ENCODE results near the gene ZNF385C.

Gene ZNF385C

DNA sequence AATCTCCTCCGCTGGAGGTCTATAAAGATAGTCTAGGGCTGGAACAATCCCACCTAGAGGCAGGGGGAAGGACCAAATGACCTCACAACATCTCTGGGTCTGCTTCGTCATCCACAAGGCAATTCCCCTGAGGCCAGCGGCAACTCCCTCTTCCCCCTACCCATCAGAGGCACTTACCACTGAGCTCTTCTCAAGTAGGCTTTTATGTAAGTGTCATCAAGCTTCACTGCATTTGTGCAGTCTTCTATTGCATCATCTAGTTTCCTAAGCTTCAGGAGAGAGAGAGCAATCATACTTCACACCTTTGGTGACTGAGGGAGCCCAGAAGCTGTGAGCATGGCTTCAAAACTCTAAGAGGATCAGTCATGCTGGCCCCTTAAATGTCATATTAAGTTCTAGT lies 110.6 kb downstream of the ZNF385C start:
- H3K4me3 ChIP-seq (replicated peaks; ENCODE audit: low read depth, low read length), result no peak overlapping the region
- no peak for DNase-seq (ENCODE audit: extremely low read depth, low read depth)
- TF ChIP-seq, protein P1, sequence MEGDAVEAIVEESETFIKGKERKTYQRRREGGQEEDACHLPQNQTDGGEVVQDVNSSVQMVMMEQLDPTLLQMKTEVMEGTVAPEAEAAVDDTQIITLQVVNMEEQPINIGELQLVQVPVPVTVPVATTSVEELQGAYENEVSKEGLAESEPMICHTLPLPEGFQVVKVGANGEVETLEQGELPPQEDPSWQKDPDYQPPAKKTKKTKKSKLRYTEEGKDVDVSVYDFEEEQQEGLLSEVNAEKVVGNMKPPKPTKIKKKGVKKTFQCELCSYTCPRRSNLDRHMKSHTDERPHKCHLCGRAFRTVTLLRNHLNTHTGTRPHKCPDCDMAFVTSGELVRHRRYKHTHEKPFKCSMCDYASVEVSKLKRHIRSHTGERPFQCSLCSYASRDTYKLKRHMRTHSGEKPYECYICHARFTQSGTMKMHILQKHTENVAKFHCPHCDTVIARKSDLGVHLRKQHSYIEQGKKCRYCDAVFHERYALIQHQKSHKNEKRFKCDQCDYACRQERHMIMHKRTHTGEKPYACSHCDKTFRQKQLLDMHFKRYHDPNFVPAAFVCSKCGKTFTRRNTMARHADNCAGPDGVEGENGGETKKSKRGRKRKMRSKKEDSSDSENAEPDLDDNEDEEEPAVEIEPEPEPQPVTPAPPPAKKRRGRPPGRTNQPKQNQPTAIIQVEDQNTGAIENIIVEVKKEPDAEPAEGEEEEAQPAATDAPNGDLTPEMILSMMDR (IDR thresholded peaks at IDR 0.05; ENCODE audit: low read depth, low read length, missing control alignments), result no peak

DNA sequence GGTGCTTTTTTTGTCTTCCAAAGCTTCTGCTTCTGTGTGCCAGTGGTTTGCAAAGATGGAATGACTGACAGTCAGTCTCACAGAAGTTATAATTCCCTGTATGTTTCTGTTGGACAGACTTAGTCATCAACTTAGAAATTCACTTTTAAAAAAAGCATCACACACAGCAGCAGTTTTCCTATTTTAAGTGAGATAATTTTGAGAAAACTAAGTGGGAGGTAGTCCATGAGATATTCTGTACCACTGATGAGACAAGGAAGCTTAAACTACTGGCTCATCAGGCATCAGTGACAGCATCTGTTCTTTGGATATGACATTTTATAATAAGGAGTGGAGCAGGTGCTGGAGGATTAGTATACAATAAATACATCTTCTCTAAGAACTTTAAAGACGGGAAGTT lies 111.6 kb downstream of the ZNF385C start:
- no peak overlapping the region for H3K4me3 ChIP-seq (replicated peaks; ENCODE audit: low read depth, low read length)
- TF ChIP-seq, protein P1 (IDR thresholded peaks at IDR 0.05; ENCODE audit: low read depth, low read length, missing control alignments), result no peak
- no peak for DNase-seq (ENCODE audit: extremely low read depth, low read depth)

GRCh38 chr17:41985919-41986318 lies 112.4 kb downstream of the ZNF385C start:
- TF ChIP-seq, protein P1 (IDR thresholded peaks at IDR 0.05; ENCODE audit: low read depth, low read length, missing control alignments), result no peak
- H3K4me3 ChIP-seq (replicated peaks; ENCODE audit: low read depth, low read length), result no peak overlapping the region
- no peak for DNase-seq (ENCODE audit: extremely low read depth, low read depth)

- TF ChIP-seq, protein P1 (IDR thresholded peaks at IDR 0.05; ENCODE audit: low read depth, low read length, missing control alignments), result no peak
- no peak overlapping the region for H3K4me3 ChIP-seq (replicated peaks; ENCODE audit: low read depth, low read length)
- no peak for DNase-seq (ENCODE audit: extremely low read depth, low read depth)
These were observed 113.8 kb downstream of the ZNF385C start for GRCh38 chr17:41984454-41984853.

GRCh38 chr17:41982026-41982760 lies 116.1 kb downstream of the ZNF385C start:
- TF ChIP-seq, protein P1 (IDR thresholded peaks at IDR 0.05; ENCODE audit: low read depth, low read length, missing control alignments), result no peak
- DNase-seq (ENCODE audit: extremely low read depth, low read depth), result no peak
- H3K4me3 ChIP-seq (replicated peaks; ENCODE audit: low read depth, low read length), result no peak overlapping the region

DNA sequence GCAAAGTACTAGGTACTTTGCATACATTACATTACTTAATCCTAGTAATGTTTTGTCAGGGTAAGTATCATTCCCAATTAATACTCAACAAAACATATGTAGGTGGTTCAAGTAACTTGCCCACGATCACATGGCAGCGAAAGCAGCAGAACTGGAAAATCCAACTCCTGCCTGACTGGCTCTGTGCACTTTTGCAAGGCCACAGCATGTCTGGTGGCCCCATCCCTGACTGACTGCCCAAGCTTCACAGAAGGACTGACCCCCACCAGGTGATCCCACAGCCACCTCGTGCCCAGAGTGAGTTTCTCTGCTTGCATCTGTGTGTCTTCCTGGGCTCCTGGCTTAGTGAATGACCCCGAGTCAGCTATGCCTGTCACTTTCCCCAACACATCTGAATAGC lies 120.3 kb downstream of the ZNF385C start:
- DNase-seq (ENCODE audit: extremely low read depth, low read depth), result no peak
- H3K4me3 ChIP-seq (replicated peaks; ENCODE audit: low read depth, low read length), result no peak overlapping the region
- TF ChIP-seq, protein P1 (IDR thresholded peaks at IDR 0.05; ENCODE audit: low read depth, low read length, missing control alignments), result no peak
